SK-N-SH treated with all-trans-retinoic acid at 6 μM for 48 hours (cell line): ENCODE measurements around the gene ATP1B3.

Experiments used
- ATAC-seq: fragments of 200-7000 bp; cut with Tn5 transposase; 3 replicates; pipeline ENCODE4 v1.9.1; 2020; ENCODE audit warnings: mild to moderate bottlenecking, moderate library complexity
- ARNTL ChIP-seq: fragments of 450-650 bp; formaldehyde crosslinking; IDR thresholded peaks from 2 replicates; pipeline ENCODE4 v1.5.0; 2020; ENCODE audit warnings: low read depth, mild to moderate bottlenecking, moderate library complexity, borderline replicate concordance
- BACH2 ChIP-seq: fragments of 250-450 bp; sonication (Bioruptor Pico); IDR thresholded peaks from 2 replicates; pipeline ENCODE4 v1.9.0; 2021; ENCODE audit warnings: mild to moderate bottlenecking, borderline replicate concordance
- CREB5 ChIP-seq: fragments of 250-450 bp; sonication (Bioruptor Pico); IDR thresholded peaks from 2 replicates; pipeline ENCODE4 v1.5.1; 2020; ENCODE audit warnings: low read depth, mild to moderate bottlenecking, moderate library complexity
- CSRNP3 ChIP-seq: fragments of 250-450 bp; sonication (Bioruptor Pico); IDR thresholded peaks from 2 replicates; pipeline ENCODE4 v1.5.1; 2021; ENCODE audit warnings: mild to moderate bottlenecking, moderate library complexity
- ESRRG ChIP-seq: fragments of 250-450 bp; sonication (Bioruptor Pico); IDR thresholded peaks from 2 replicates; pipeline ENCODE4 v1.6.1; 2021; ENCODE audit warnings: mild to moderate bottlenecking
- GLIS3 ChIP-seq: fragments of 250-450 bp; sonication (Bioruptor Pico); IDR thresholded peaks from 2 replicates; pipeline ENCODE4 v1.5.0; 2020; ENCODE audit warnings: mild to moderate bottlenecking, moderate library complexity
- ISL1 ChIP-seq: fragments of 250-450 bp; sonication (Bioruptor Pico); IDR thresholded peaks from 2 replicates; pipeline ENCODE4 v2.1.2; 2022; ENCODE audit warnings: mild to moderate bottlenecking, moderate library complexity
- OSR1 ChIP-seq: fragments of 250-450 bp; sonication (Bioruptor Pico); IDR thresholded peaks from 2 replicates; pipeline ENCODE4 v1.8.0; 2022; ENCODE audit warnings: moderate library complexity, mild to moderate bottlenecking, inconsistent platforms
- PATZ1 ChIP-seq: fragments of 250-450 bp; sonication (Bioruptor Pico); IDR thresholded peaks from 2 replicates; pipeline ENCODE4 v1.8.0; 2020; ENCODE audit warnings: mild to moderate bottlenecking, moderate library complexity, borderline replicate concordance
- POU6F1 ChIP-seq: fragments of 250-450 bp; sonication (Bioruptor Pico); IDR thresholded peaks from 2 replicates; pipeline ENCODE4 v1.8.0; 2021; ENCODE audit warnings: low read depth, mild to moderate bottlenecking, moderate library complexity, borderline replicate concordance
- PPARA ChIP-seq: fragments of 250-450 bp; sonication (Bioruptor Pico); IDR thresholded peaks from 2 replicates; pipeline ENCODE4 v1.5.0; 2020; ENCODE audit warnings: mild to moderate bottlenecking, borderline replicate concordance
- RARB ChIP-seq: fragments of 250-450 bp; sonication (Bioruptor Pico); IDR thresholded peaks from 2 replicates; pipeline ENCODE4 v1.8.0; 2021; ENCODE audit warnings: mild to moderate bottlenecking, moderate library complexity
- SNAI2 ChIP-seq: fragments of 250-450 bp; sonication (Bioruptor Pico); IDR thresholded peaks from 2 replicates; pipeline ENCODE4 v1.5.0; 2020; ENCODE audit warnings: mild to moderate bottlenecking, moderate library complexity
- TCF4 ChIP-seq: fragments of 250-450 bp; sonication (Bioruptor Pico); IDR thresholded peaks from 2 replicates; pipeline ENCODE4 v1.8.0; 2021; ENCODE audit warnings: mild to moderate bottlenecking, moderate library complexity, borderline replicate concordance
- TOX ChIP-seq: fragments of 250-450 bp; sonication (Bioruptor Pico); IDR thresholded peaks from 2 replicates; pipeline ENCODE4 v1.8.0; 2021; ENCODE audit warnings: mild to moderate bottlenecking, moderate library complexity, borderline replicate concordance
- TSHZ2 ChIP-seq: fragments of 250-450 bp; sonication (Bioruptor Pico); IDR thresholded peaks from 2 replicates; pipeline ENCODE4 v1.5.0; 2020; ENCODE audit warnings: mild to moderate bottlenecking, moderate library complexity
- ZC3H10 ChIP-seq: fragments of 250-450 bp; sonication (Bioruptor Pico); IDR thresholded peaks from 2 replicates; pipeline ENCODE4 v1.5.1; 2021; ENCODE audit warnings: mild to moderate bottlenecking, moderate library complexity
- ZFP3 ChIP-seq: fragments of 250-450 bp; sonication (Bioruptor Pico); IDR thresholded peaks from 2 replicates; pipeline ENCODE4 v1.5.0; 2020; ENCODE audit warnings: mild to moderate bottlenecking, moderate library complexity
- ZNF565 ChIP-seq: fragments of 450-650 bp; formaldehyde crosslinking; conservative IDR thresholded peaks from 2 replicates; pipeline ENCODE4 v1.5.0; 2020; ENCODE audit warnings: low read depth, mild to moderate bottlenecking, moderate library complexity
- ZNF70 ChIP-seq: fragments of 450-650 bp; formaldehyde crosslinking; IDR thresholded peaks from 2 replicates; pipeline ENCODE4 v1.5.0; 2020; ENCODE audit warnings: mild to moderate bottlenecking, moderate library complexity
- ZNF8 ChIP-seq: fragments of 450-650 bp; formaldehyde crosslinking; IDR thresholded peaks from 2 replicates; pipeline ENCODE4 v1.5.0; 2020; ENCODE audit warnings: mild to moderate bottlenecking, moderate library complexity

ATP1B3 gene

GRCh38 chr3:141898908-141899307 is 22.5 kb downstream of the ATP1B3 start:
- TF ChIP-seq CSRNP3 (CRISPR knock-in tag) (no peak), OSR1 (CRISPR knock-in tag) (no peak), GLIS3 (CRISPR knock-in tag) (no peak), ESRRG (CRISPR knock-in tag) (no peak), SNAI2 (CRISPR knock-in tag) (no peak), ISL1 (CRISPR knock-in tag) (no peak)
- TF ChIP-seq, all 23 proteins: peak for 0
- no peak for ATAC-seq

- no peak for ATAC-seq
- TF ChIP-seq CSRNP3 (CRISPR knock-in tag), result no peak
- no peak for TF ChIP-seq TCF4 (CRISPR knock-in tag)
- TF ChIP-seq ZNF70 (CRISPR knock-in tag), result no peak
Observed at GRCh38 chr3:141900343-141900742, 23.9 kb downstream of the ATP1B3 start.

GRCh38 chr3:141901914-141902313 is 25.5 kb downstream of the ATP1B3 start:
- no peak for ATAC-seq
- TF ChIP-seq TOX (CRISPR knock-in tag) (no peak), ARNTL (CRISPR knock-in tag) (no peak), RARB (CRISPR knock-in tag) (no peak), GLIS3 (CRISPR knock-in tag) (no peak), ZNF565 (no peak)

- no peak for ATAC-seq
Observed at GRCh38 chr3:141904203-141904602, 27.8 kb downstream of the ATP1B3 start.

More at GRCh38 chr3:141904203-141904602, 27.8 kb downstream of the ATP1B3 start:
- TF ChIP-seq PATZ1 (CRISPR knock-in tag) (no peak), OSR1 (CRISPR knock-in tag) (no peak), CREB5 (CRISPR knock-in tag) (no peak), ZNF565 (no peak), ZNF8 (CRISPR knock-in tag) (no peak), ZFP3 (CRISPR knock-in tag) (no peak), GLIS3 (CRISPR knock-in tag) (no peak), PPARA (no peak), ZC3H10 (no peak), ISL1 (CRISPR knock-in tag) (no peak), SNAI2 (CRISPR knock-in tag) (no peak), TCF4 (CRISPR knock-in tag) (no peak), TOX (CRISPR knock-in tag) (no peak), TSHZ2 (no peak), POU6F1 (CRISPR knock-in tag) (no peak), ARNTL (CRISPR knock-in tag) (no peak), BACH2 (no peak), ZNF70 (CRISPR knock-in tag) (no peak), RARB (CRISPR knock-in tag) (no peak), ESRRG (CRISPR knock-in tag) (no peak)
